K562 (cell line): ENCODE measurements around the gene ARPC1A. TPM values are rescaled to one million over a fixed set of nuclear protein-coding genes. Genes with fewer than 3 reads are reported as not detected.
A peak's percentile ranks its signal among the peaks of the same experiment; 100 is the strongest.
"Not testable (repeated sequence)": the region's sequence is repeated elsewhere in the genome, so short reads cannot be mapped to it uniquely, and the experiment has no call there.

Experiments
- ASH1L ChIP-seq: fragments of 450-650 bp; IDR thresholded peaks from 2 replicates; pipeline ENCODE4 v1.6.1; 2018; ENCODE audit warnings: borderline replicate concordance, mild to moderate bottlenecking, low read depth; ENCODE audit not compliant: partially characterized antibody
- BDP1 ChIP-seq: IDR thresholded peaks from 3 replicates; pipeline ENCODE4 v1.6.1; 2011; ENCODE audit not compliant: insufficient read length, insufficient read depth
- DACH1 ChIP-seq: fragments of 450-650 bp; IDR thresholded peaks from 2 replicates; pipeline ENCODE4 v1.6.1; 2018; ENCODE audit not compliant: partially characterized antibody
- FOXM1 ChIP-seq, 2 experiments: fragments of 450-650 bp in 1 of 2; sonication (generic) in 1 of 2; formaldehyde crosslinking in 1 of 2; IDR thresholded peaks; 2 replicates each; pipeline versions ENCODE4 v1.6.1 to v1.9.0; 2017 to 2022; ENCODE audit warnings: low read depth in 2 of 2, mild to moderate bottlenecking in 2 of 2, missing genetic modification reagents in 1 of 2, moderate library complexity in 1 of 2
- JUND ChIP-seq, 2 experiments: IDR thresholded peaks; 2 replicates in 1 of 2; 3 replicates in 1 of 2; pipeline ENCODE4 v1.6.1; 2011; ENCODE audit warnings: borderline replicate concordance in 2 of 2, low read depth in 2 of 2, low read length in 2 of 2, improper control_type of control experiment in 1 of 2, missing biosample characterization in 1 of 2, missing genetic modification characterization in 1 of 2, missing genetic modification reagents in 1 of 2
- KHSRP ChIP-seq: fragments of 450-650 bp; IDR thresholded peaks from 2 replicates; pipeline ENCODE4 v1.6.1; 2017
- MAFK ChIP-seq: IDR thresholded peaks from 2 replicates; pipeline ENCODE4 v1.6.1; 2011; ENCODE audit warnings: low read length, improper control_type of control experiment
- MLLT1 ChIP-seq, 2 experiments: fragments of 450-650 bp; IDR thresholded peaks; 2 replicates each; pipeline ENCODE4 v1.6.1; 2016
- NKRF ChIP-seq: fragments of 450-650 bp; IDR thresholded peaks from 2 replicates; pipeline ENCODE4 v1.6.1; 2016; ENCODE audit warnings: borderline replicate concordance
- SP1 ChIP-seq: sonication (generic); formaldehyde crosslinking; IDR thresholded peaks from 2 replicates; pipeline ENCODE4 v1.8.1; 2022; ENCODE audit warnings: mild to moderate bottlenecking, missing genetic modification reagents
- TBP ChIP-seq: optimal IDR thresholded peaks from 2 replicates; pipeline ENCODE3; 2011; ENCODE audit warnings: low read depth, low read length, improper control_type of control experiment
- ZFPM2 ChIP-seq: fragments of 250-450 bp; sonication (Bioruptor Pico); IDR thresholded peaks from 2 replicates; pipeline ENCODE4 v1.5.1; 2022; ENCODE audit warnings: mild to moderate bottlenecking
- ZNF316 ChIP-seq: fragments of 450-650 bp; IDR thresholded peaks from 2 replicates; pipeline ENCODE4 v1.6.1; 2016
- ZNF589 ChIP-seq: fragments of 200-800 bp; sonication (Bioruptor generic); IDR thresholded peaks from 2 replicates; pipeline ENCODE4 v1.6.1; 2016; ENCODE audit warnings: low read depth, missing genetic modification characterization, missing compliant biosample characterization
- polyA plus RNA-seq, 8 experiments: library from polyadenylated mRNA; depleted of rRNA in 4 of 8; stranded (reverse) in 5 of 8; unstranded in 3 of 8; fragments of >200 nt; fragmentation: Nextera tagmentation in 2 of 8; fragmentation: Illumina TruSeq in 1 of 8; extraction: Ambion mirVana in 2 of 8; extraction: Trizol in 1 of 8; gene quantifications; 2 replicates each; pipeline versions ENCODE4 v1.2.1 to v1.2.3, GENCODE V29; 2011 to 2014; ENCODE audit warnings: inconsistent platforms in 1 of 8, missing spikeins in 1 of 8
- total RNA-seq, 7 experiments: library from RNA; depleted of rRNA in 6 of 7; stranded (reverse); fragments of >200 nt in 6 of 7; fragmentation: Illumina TruSeq in 2 of 7; extraction: Trizol in 2 of 7; gene quantifications; 2 replicates each; pipeline versions ENCODE4 v1.2.1 to v1.2.3, GENCODE V29; 2011 to 2021; ENCODE audit warnings: low replicate concordance in 1 of 7
- TF ChIP-seq, protein P1 (sequence below), 2 experiments: IDR thresholded peaks in 1 of 2; conservative IDR thresholded peaks in 1 of 2; 2 replicates each; pipeline ENCODE4 v1.6.1; 2016; ENCODE audit warnings: low read depth in 2 of 2, mild to moderate bottlenecking in 1 of 2, missing compliant biosample characterization in 1 of 2, missing genetic modification characterization in 1 of 2, moderate library complexity in 1 of 2
- TF ChIP-seq, protein P2 (sequence below): fragments of 450-650 bp; formaldehyde crosslinking; IDR thresholded peaks from 2 replicates; pipeline ENCODE4 v1.4.0; 2022; ENCODE audit warnings: missing genetic modification characterization
- TF ChIP-seq, protein P3 (sequence below): sonication (generic); formaldehyde crosslinking; IDR thresholded peaks from 2 replicates; pipeline ENCODE4 v1.8.0; 2022; ENCODE audit warnings: missing genetic modification reagents, mild to moderate bottlenecking, moderate library complexity, borderline replicate concordance

Gene ARPC1A
- total and polyA plus RNA-seq, 9 of the 15 experiments (the other 6 are each of a cell fraction or from before 2014, with no cell fraction given) = 39.5 to 151 (median 86.1) TPM

- TF ChIP-seq JUND (IDR thresholded peaks at IDR 0.05; ENCODE audit: borderline replicate concordance, low read depth, low read length) (peak; percentile 86), JUND (tag; IDR thresholded peaks at IDR 0.05; ENCODE audit: borderline replicate concordance, low read depth, low read length) (peak; percentile 62; the same call in 1 of the 3 replicates), DACH1 (peak; percentile 31), ZFPM2 (0 out of 2 replicates have a peak, but pooled peaks have one; percentile 21), MLLT1 (IDR thresholded peaks at IDR 0.05) (peak; percentile 71 to 73; a peak in 3 of 4 replicates), ZNF316 (peak; percentile 100), BDP1 (peak; percentile 25), ASH1L (peak; percentile 13), NKRF (peak; percentile 76; the same call in 1 of the 2 replicates), ZNF589 (CRISPR knock-in tag) (peak; percentile 40; the same call in 1 of the 2 replicates), SP1 (CRISPR knock-in tag) (peak; percentile 76; the same call in 1 of the 2 replicates), KHSRP (0 out of 2 replicates have a peak, but pooled peaks have one; percentile 10), FOXM1 (IDR thresholded peaks at IDR 0.05; ENCODE audit: low read depth) (peak; percentile 53; the same call in 1 of the 2 replicates), TBP (peak; percentile 96), MAFK (peak; percentile 96)
- TF ChIP-seq, protein P1, sequence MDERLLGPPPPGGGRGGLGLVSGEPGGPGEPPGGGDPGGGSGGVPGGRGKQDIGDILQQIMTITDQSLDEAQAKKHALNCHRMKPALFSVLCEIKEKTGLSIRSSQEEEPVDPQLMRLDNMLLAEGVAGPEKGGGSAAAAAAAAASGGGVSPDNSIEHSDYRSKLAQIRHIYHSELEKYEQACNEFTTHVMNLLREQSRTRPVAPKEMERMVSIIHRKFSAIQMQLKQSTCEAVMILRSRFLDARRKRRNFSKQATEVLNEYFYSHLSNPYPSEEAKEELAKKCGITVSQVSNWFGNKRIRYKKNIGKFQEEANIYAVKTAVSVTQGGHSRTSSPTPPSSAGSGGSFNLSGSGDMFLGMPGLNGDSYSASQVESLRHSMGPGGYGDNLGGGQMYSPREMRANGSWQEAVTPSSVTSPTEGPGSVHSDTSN (CRISPR knock-in tag; IDR thresholded peaks at IDR 0.05; ENCODE audit: low read depth) = not testable (repeated sequence)
- TF ChIP-seq, protein P1 (tag; conservative IDR thresholded peaks at IDR 0.05; ENCODE audit: low read depth) = 0 out of 2 replicates have a peak, but pooled peaks have one; percentile 35
- TF ChIP-seq, protein P2, sequence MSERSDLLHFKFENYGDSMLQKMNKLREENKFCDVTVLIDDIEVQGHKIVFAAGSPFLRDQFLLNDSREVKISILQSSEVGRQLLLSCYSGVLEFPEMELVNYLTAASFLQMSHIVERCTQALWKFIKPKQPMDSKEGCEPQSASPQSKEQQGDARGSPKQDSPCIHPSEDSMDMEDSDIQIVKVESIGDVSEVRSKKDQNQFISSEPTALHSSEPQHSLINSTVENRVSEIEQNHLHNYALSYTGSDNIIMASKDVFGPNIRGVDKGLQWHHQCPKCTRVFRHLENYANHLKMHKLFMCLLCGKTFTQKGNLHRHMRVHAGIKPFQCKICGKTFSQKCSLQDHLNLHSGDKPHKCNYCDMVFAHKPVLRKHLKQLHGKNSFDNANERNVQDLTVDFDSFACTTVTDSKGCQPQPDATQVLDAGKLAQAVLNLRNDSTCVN = 0 out of 2 replicates have a peak, but pooled peaks have one; percentile 83
- TF ChIP-seq, protein P3, sequence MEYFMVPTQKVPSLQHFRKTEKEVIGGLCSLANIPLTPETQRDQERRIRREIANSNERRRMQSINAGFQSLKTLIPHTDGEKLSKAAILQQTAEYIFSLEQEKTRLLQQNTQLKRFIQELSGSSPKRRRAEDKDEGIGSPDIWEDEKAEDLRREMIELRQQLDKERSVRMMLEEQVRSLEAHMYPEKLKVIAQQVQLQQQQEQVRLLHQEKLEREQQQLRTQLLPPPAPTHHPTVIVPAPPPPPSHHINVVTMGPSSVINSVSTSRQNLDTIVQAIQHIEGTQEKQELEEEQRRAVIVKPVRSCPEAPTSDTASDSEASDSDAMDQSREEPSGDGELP = peak; percentile 83
- not testable (repeated sequence) for TF ChIP-seq FOXM1 (CRISPR knock-in tag; IDR thresholded peaks at IDR 0.05; ENCODE audit: low read depth)
Observed at GRCh38 chr7:99330314-99330961, 4.7 kb downstream of the ARPC1A start (continued).
